ENCODE data around the gene SLC5A12.
"Not testable (repeated sequence)": the region's sequence is repeated elsewhere in the genome, so short reads cannot be mapped to it uniquely, and the experiment has no call there.

Gene SLC5A12

DNA sequence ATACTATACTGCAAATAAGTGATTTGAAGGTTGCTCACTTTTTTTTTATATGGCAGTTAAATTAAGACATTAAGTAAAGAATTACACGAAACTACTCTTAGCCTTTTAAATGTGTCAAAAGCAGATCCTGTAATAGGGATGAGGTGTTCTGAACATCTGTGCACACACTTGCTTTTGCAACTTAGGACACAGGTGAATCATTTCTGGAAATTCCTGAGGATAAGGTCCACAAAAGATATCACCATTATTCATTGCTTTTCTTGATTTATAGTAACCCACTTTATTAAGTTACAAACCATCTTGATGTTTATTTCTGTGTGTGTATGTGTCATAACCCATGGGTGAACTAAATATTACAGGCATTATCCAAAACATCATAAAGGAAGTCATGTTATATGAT lies 55.9 kb downstream of the SLC5A12 start:
- Histone ChIP-seq H3K27me3 (ENCODE audit: control insufficient read depth in 2 of 2, insufficient read depth in 2 of 2, low read length in 2 of 2) (no peaks in the 10 kb centered on the region), H3K9me3 (ENCODE audit: control insufficient read depth in 2 of 2, low read length in 2 of 2) (no peaks in the 10 kb centered on the region), H3K9ac (ENCODE audit: low read depth in 1 of 2, low read length in 2 of 2) (no peak overlapping the region), H3K36me3 (ENCODE audit: control insufficient read depth in 2 of 2, insufficient read depth in 2 of 2, low read length in 2 of 2) (no peaks in the 10 kb centered on the region), H3K4me1 (ENCODE audit: control insufficient read depth in 2 of 2, insufficient read depth in 2 of 2, low read length in 2 of 2) (no peaks in the 10 kb centered on the region), H3K4me3 (ENCODE audit: low read length in 2 of 2) (no peak overlapping the region), H3K27ac (ENCODE audit: low read depth in 2 of 2, low read length in 2 of 2) (no peak overlapping the region)

DNA sequence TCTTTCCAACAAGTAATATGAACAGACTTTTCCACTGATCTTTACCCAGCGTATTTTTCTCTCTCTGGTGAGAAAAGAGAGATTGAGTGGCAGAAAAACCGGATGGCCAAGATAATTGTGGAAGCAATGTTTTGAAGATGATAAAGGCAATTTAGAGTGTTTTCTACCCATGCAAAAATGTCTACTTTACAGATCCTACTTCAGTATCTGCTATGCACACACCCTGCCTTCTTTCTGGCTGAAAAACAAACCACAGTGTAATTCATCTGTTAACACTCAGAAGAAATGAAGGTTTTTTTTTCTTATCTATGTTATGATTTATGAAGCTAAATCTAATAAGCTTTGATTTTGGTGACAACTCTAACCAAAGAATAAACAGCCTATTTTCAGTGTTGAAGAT lies 56.8 kb downstream of the SLC5A12 start:
- Histone ChIP-seq H3K4me1 (ENCODE audit: control insufficient read depth in 2 of 2, insufficient read depth in 2 of 2, low read length in 2 of 2) (no peaks in the 10 kb centered on the region), H3K36me3 (ENCODE audit: control insufficient read depth in 2 of 2, insufficient read depth in 2 of 2, low read length in 2 of 2) (no peaks in the 10 kb centered on the region), H3K27me3 (ENCODE audit: control insufficient read depth in 2 of 2, insufficient read depth in 2 of 2, low read length in 2 of 2) (no peaks in the 10 kb centered on the region), H3K9ac (ENCODE audit: low read depth in 1 of 2, low read length in 2 of 2) (no peak overlapping the region), H3K9me3 (ENCODE audit: control insufficient read depth in 2 of 2, low read length in 2 of 2) (no peaks in the 10 kb centered on the region), H3K4me3 (ENCODE audit: low read length in 2 of 2) (no peak overlapping the region), H3K27ac (ENCODE audit: low read depth in 2 of 2, low read length in 2 of 2) (no peak overlapping the region)

DNA sequence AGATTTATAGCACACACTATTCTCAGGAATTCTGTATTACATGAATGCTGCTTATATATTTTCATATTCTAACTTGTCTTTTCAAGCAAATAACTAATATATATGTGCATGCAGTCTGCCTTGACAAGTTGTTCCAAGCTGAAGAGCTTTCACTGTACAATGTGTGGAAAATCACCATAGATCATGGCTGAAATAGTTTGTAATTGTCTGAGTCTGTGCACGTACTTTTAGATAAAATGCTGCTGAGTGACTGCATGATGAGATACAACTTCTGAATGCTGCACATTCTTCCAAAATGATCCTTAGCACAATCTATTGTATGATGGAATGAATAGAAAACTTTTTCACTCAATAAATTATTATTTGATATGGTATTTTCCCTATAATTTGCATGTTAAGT lies 58.9 kb downstream of the SLC5A12 start:
- Histone ChIP-seq H3K9me3 (ENCODE audit: control insufficient read depth in 2 of 2, low read length in 2 of 2) (no peaks in the 10 kb centered on the region), H3K4me1 (ENCODE audit: control insufficient read depth in 2 of 2, insufficient read depth in 2 of 2, low read length in 2 of 2) (no peaks in the 10 kb centered on the region), H3K36me3 (ENCODE audit: control insufficient read depth in 2 of 2, insufficient read depth in 2 of 2, low read length in 2 of 2) (no peaks in the 10 kb centered on the region), H3K27ac (ENCODE audit: low read depth in 2 of 2, low read length in 2 of 2) (no peak overlapping the region), H3K4me3 (ENCODE audit: low read length in 2 of 2) (no peak overlapping the region), H3K27me3 (ENCODE audit: control insufficient read depth in 2 of 2, insufficient read depth in 2 of 2, low read length in 2 of 2) (no peaks in the 10 kb centered on the region), H3K9ac (ENCODE audit: low read depth in 1 of 2, low read length in 2 of 2) (no peak overlapping the region)

DNA sequence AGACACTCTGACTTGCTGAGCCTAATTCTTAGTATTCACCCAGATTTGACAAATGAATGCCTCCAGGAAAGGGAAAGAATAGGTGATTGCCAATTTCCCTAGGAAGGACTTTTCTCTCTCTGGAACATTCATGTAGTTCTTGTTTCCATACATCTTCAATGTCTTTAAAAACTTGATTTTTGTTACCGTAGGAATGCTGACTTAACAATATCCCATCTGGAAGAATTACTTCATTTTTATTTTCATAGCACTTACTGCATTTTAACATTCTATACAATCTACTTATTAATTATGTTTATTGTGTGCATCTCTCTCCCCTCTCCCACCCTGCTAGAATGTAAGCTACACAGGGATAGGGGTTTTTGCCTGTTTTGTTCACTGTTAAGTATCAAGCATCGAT lies 66.6 kb downstream of the SLC5A12 start:
- Histone ChIP-seq H3K27ac (ENCODE audit: low read depth in 2 of 2, low read length in 2 of 2) (no peak overlapping the region), H3K27me3 (ENCODE audit: control insufficient read depth in 2 of 2, insufficient read depth in 2 of 2, low read length in 2 of 2) (no peaks in the 10 kb centered on the region), H3K4me3 (ENCODE audit: low read length in 2 of 2) (no peak overlapping the region), H3K4me1 (ENCODE audit: control insufficient read depth in 2 of 2, insufficient read depth in 2 of 2, low read length in 2 of 2) (no peaks in the 10 kb centered on the region), H3K9ac (ENCODE audit: low read depth in 1 of 2, low read length in 2 of 2) (no peak overlapping the region), H3K36me3 (ENCODE audit: control insufficient read depth in 2 of 2, insufficient read depth in 2 of 2, low read length in 2 of 2) (no peaks in the 10 kb centered on the region), H3K9me3 (ENCODE audit: control insufficient read depth in 2 of 2, low read length in 2 of 2) (no peaks in the 10 kb centered on the region)

DNA sequence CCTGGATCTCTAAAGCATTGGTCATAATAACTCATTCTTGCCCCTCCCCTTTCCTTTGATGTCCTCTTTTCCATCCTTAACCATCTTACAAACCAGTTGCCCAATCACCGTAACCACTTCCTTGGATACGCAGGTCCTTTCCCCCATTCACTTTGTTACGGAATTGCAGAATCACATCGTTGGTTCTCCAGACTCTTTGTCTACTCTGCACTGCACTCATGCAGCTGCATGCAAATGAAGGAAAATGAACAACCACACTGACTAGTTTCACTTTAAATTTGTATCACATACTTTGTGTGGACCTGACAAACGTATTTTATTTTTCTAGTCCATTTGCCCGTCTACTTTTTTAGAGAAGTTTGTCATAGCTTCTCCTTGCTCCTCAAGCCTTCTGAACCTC lies 69.9 kb downstream of the SLC5A12 start:
- Histone ChIP-seq H3K27me3 (ENCODE audit: control insufficient read depth in 2 of 2, insufficient read depth in 2 of 2, low read length in 2 of 2) (no peaks in the 10 kb centered on the region), H3K4me3 (ENCODE audit: low read length in 2 of 2) (no peak overlapping the region), H3K4me1 (ENCODE audit: control insufficient read depth in 2 of 2, insufficient read depth in 2 of 2, low read length in 2 of 2) (no peaks in the 10 kb centered on the region), H3K9ac (ENCODE audit: low read depth in 1 of 2, low read length in 2 of 2) (no peak overlapping the region), H3K27ac (ENCODE audit: low read depth in 2 of 2, low read length in 2 of 2) (no peak overlapping the region), H3K9me3 (ENCODE audit: control insufficient read depth in 2 of 2, low read length in 2 of 2) (no peaks in the 10 kb centered on the region), H3K36me3 (ENCODE audit: control insufficient read depth in 2 of 2, insufficient read depth in 2 of 2, low read length in 2 of 2) (no peaks in the 10 kb centered on the region)

DNA sequence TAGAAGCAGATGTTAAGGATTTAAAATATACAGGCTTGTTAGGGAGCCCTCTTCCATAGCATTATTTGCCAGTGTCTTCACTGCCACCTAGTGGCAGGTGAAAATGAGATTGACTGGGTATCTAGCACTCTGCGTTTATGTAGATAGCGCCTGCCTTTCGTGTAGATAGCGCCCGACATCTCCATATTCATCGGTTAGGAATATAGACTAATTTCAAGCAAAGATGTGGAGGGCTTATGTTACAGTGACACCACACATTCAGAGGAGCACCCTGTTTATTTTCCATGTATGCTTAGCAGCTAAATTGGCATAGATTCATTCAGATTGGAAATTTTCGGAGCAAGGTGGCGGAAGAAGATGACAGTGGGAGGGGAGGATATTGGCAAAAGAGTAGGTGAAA lies 72.0 kb downstream of the SLC5A12 start:
- H3K4me1 ChIP-seq (ENCODE audit: control insufficient read depth in 2 of 2, insufficient read depth in 2 of 2, low read length in 2 of 2): no peaks in the 10 kb centered on the region

DNA sequence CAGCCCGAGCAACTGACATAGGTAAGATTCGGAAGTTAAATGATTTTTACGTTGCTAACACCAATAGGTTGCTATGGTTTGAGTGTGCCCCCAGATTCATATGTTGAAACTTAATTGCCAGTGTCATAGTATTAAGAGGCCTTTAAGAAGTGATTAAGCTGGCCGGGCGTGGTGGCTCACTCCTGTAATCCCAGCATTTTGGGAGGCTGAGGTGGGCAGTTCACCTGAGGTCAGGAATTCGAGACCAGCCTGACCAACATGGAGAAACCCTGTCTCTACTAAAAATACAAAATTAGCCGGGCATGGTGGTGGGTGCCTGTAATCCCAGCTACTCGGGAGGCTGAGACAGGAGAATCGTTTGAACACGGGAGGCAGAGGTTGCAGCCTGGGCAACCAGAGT lies 78.5 kb downstream of the SLC5A12 start:
- H3K9me3 ChIP-seq (ENCODE audit: control insufficient read depth in 2 of 2, low read length in 2 of 2); H3K4me3 ChIP-seq (ENCODE audit: low read length in 2 of 2); H3K36me3 ChIP-seq (ENCODE audit: control insufficient read depth in 2 of 2, insufficient read depth in 2 of 2, low read length in 2 of 2); H3K9ac ChIP-seq (ENCODE audit: low read depth in 1 of 2, low read length in 2 of 2); H3K4me1 ChIP-seq (ENCODE audit: control insufficient read depth in 2 of 2, insufficient read depth in 2 of 2, low read length in 2 of 2); H3K27me3 ChIP-seq (ENCODE audit: control insufficient read depth in 2 of 2, insufficient read depth in 2 of 2, low read length in 2 of 2); H3K27ac ChIP-seq (ENCODE audit: low read depth in 2 of 2, low read length in 2 of 2): not testable (repeated sequence)

More for the DNA sequence above, 72.0 kb downstream of the SLC5A12 start:
- Histone ChIP-seq H3K36me3 (ENCODE audit: control insufficient read depth in 2 of 2, insufficient read depth in 2 of 2, low read length in 2 of 2) (no peaks in the 10 kb centered on the region), H3K27ac (ENCODE audit: low read depth in 2 of 2, low read length in 2 of 2) (no peak overlapping the region), H3K9me3 (ENCODE audit: control insufficient read depth in 2 of 2, low read length in 2 of 2) (no peaks in the 10 kb centered on the region), H3K27me3 (ENCODE audit: control insufficient read depth in 2 of 2, insufficient read depth in 2 of 2, low read length in 2 of 2) (no peaks in the 10 kb centered on the region), H3K9ac (ENCODE audit: low read depth in 1 of 2, low read length in 2 of 2) (no peak overlapping the region), H3K4me3 (ENCODE audit: low read length in 2 of 2) (no peak overlapping the region)

DNA sequence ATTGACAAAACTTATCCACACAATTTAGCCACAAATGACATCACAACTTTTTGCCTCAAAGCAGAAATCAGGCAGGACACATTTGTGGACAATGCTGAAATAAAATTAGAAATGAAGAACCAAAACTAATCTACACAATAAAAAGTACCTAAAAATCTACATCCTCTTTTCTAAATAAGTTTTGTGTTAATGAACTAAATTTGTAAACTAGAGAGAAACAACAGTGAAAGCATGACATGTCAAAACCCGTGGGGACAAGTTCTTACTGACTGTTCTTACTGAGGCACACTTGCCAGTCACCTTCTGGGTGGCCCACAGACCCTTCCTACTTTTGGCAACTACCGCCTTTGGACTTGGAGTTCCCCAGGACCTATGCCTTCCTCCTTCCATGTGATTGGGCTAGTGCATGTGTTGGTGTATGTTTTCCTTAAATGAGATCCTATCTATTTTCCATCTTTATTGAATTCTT lies 89.1 kb downstream of the SLC5A12 start:
- Histone ChIP-seq H3K4me3 (ENCODE audit: low read length in 2 of 2) (no peak overlapping the region), H3K9ac (ENCODE audit: low read depth in 1 of 2, low read length in 2 of 2) (no peak overlapping the region), H3K27me3 (ENCODE audit: control insufficient read depth in 2 of 2, insufficient read depth in 2 of 2, low read length in 2 of 2) (no peaks in the 10 kb centered on the region)

DNA sequence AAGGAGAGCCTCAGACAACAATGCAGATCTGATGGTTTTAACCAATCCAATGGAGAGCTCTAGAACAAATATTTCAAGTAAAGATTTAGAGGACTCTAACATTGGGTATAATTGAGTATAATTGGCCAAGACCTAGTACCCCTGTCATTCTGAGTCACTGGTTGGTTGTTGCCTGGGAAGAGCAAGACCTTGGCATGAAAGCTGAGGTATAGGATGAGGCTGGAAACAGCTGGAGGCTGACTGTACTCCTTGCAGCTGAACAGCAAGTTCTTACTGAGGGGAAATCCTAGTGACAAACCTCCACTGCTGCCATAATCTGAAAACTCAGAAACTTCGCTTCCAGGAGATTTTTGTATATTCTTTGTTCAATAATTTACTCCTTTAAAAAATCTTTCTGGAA lies 95.5 kb downstream of the SLC5A12 start:
- Histone ChIP-seq H3K36me3 (ENCODE audit: control insufficient read depth in 2 of 2, insufficient read depth in 2 of 2, low read length in 2 of 2) (no peaks in the 10 kb centered on the region), H3K27me3 (ENCODE audit: control insufficient read depth in 2 of 2, insufficient read depth in 2 of 2, low read length in 2 of 2) (no peaks in the 10 kb centered on the region), H3K9me3 (ENCODE audit: control insufficient read depth in 2 of 2, low read length in 2 of 2) (no peaks in the 10 kb centered on the region), H3K4me1 (ENCODE audit: control insufficient read depth in 2 of 2, insufficient read depth in 2 of 2, low read length in 2 of 2) (no peaks in the 10 kb centered on the region), H3K4me3 (ENCODE audit: low read length in 2 of 2) (no peak overlapping the region), H3K27ac (ENCODE audit: low read depth in 2 of 2, low read length in 2 of 2) (no peak overlapping the region), H3K9ac (ENCODE audit: low read depth in 1 of 2, low read length in 2 of 2) (no peak overlapping the region)

More for the DNA sequence above, 89.1 kb downstream of the SLC5A12 start:
- Histone ChIP-seq H3K9me3 (ENCODE audit: control insufficient read depth in 2 of 2, low read length in 2 of 2) (no peaks in the 10 kb centered on the region), H3K4me1 (ENCODE audit: control insufficient read depth in 2 of 2, insufficient read depth in 2 of 2, low read length in 2 of 2) (no peaks in the 10 kb centered on the region), H3K27ac (ENCODE audit: low read depth in 2 of 2, low read length in 2 of 2) (no peak overlapping the region), H3K36me3 (ENCODE audit: control insufficient read depth in 2 of 2, insufficient read depth in 2 of 2, low read length in 2 of 2) (no peaks in the 10 kb centered on the region)

DNA sequence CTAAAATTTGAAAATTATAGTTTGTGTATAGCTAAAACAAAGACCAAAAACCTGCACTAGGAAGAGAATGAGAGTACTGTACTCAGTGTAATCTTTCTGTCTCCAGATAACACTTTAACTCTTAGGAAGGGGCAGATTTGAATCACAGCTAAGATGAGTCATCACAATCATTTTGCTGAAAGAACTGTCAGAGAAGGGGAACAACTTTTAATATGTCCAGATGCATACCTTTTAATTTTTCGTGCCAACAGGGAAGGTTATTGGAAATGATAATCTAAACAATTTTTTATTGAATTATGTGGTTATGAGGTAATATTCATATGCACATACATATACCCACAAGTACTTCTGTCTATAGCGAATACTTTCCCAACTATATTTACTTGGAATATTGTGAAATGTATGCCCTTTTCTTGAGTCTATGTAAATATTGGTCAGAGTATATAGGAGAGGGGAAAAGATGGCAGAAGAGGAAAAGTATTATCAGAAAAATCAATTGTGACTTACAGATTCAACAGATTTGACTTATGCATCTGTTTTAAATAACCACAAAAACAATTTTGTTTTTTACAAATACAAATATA lies 98.7 kb downstream of the SLC5A12 start:
- Histone ChIP-seq H3K36me3 (ENCODE audit: control insufficient read depth in 2 of 2, insufficient read depth in 2 of 2, low read length in 2 of 2) (no peaks in the 10 kb centered on the region), H3K9ac (ENCODE audit: low read depth in 1 of 2, low read length in 2 of 2) (no peak overlapping the region), H3K9me3 (ENCODE audit: control insufficient read depth in 2 of 2, low read length in 2 of 2) (no peaks in the 10 kb centered on the region), H3K4me1 (ENCODE audit: control insufficient read depth in 2 of 2, insufficient read depth in 2 of 2, low read length in 2 of 2) (no peaks in the 10 kb centered on the region), H3K27ac (ENCODE audit: low read depth in 2 of 2, low read length in 2 of 2) (no peak overlapping the region), H3K4me3 (ENCODE audit: low read length in 2 of 2) (no peak overlapping the region), H3K27me3 (ENCODE audit: control insufficient read depth in 2 of 2, insufficient read depth in 2 of 2, low read length in 2 of 2) (no peaks in the 10 kb centered on the region)

DNA sequence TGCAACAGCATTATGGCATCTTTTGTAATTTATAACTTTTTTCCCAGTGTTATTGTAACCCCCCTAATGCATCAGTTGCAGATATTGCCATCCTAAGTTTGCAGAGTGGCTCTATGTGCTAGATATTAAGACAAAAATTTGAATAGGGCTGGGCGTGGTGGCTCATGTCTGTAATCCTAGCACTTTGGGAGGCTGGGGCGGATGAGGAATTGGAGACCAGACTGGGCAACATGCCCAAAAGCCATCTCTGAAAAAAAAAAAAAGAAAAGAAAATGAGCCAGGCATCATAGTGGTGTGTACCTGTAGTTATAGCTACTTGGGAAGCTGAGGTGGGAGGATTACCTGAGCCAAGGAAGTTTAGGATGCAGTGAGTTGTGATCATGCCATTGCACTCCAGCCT lies 99.7 kb downstream of the SLC5A12 start:
- Histone ChIP-seq H3K27me3 (ENCODE audit: control insufficient read depth in 2 of 2, insufficient read depth in 2 of 2, low read length in 2 of 2) (no peaks in the 10 kb centered on the region), H3K4me1 (ENCODE audit: control insufficient read depth in 2 of 2, insufficient read depth in 2 of 2, low read length in 2 of 2) (no peaks in the 10 kb centered on the region), H3K4me3 (ENCODE audit: low read length in 2 of 2) (no peak overlapping the region), H3K9ac (ENCODE audit: low read depth in 1 of 2, low read length in 2 of 2) (no peak overlapping the region), H3K27ac (ENCODE audit: low read depth in 2 of 2, low read length in 2 of 2) (no peak overlapping the region), H3K9me3 (ENCODE audit: control insufficient read depth in 2 of 2, low read length in 2 of 2) (no peaks in the 10 kb centered on the region), H3K36me3 (ENCODE audit: control insufficient read depth in 2 of 2, insufficient read depth in 2 of 2, low read length in 2 of 2) (no peaks in the 10 kb centered on the region)
